ENCODE results near the gene GRM7. TPM values are rescaled to one million over a fixed set of nuclear protein-coding genes. Genes with fewer than 3 reads are reported as not detected.

GRM7 gene
- total RNA-seq, 4 donors from 2014 or later, result 0.39 TPM; not detected in 3

DNA sequence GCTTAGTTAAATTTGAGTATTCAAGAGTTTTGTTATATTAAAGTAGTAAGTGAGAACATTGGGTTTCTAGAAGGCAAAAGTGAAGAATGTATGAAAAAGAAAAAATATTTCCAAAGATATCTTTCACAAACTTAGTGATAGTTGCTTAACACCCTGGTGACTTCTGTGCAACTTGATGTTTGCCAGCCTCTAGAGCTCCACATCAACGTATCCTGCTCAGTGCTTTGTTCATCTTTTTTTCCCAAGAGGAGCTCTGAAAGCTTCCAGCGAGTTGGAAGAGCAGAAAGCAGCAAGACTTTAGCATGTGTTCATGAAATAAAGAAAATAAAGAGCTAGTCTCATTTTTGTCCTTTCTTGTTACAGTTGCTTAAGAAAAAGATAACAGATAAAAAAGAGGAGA, 225.5 kb downstream of the GRM7 start:
- Histone ChIP-seq H3K4me3 (no peak overlapping the region), H3K36me3 (no peaks in the 10 kb centered on the region), H3K9me3 (no peaks in the 10 kb centered on the region), H3K27ac (replicated peaks in 1 of 4) (no peak overlapping the region), H3K4me1 (no peaks in the 10 kb centered on the region), H3K27me3 (no peaks in the 10 kb centered on the region)
- WGBS, result 52% methylated on average over 2 of the region's 2 CpGs
- intact Hi-C loops (cut with DNase I), result loop anchor here (10.0 kb wide), 1 partner anchor 348 kb away; no protein-coding TSS in a partner anchor
- TF ChIP-seq POLR2A (IDR thresholded peaks at IDR 0.05; ENCODE audit: low read depth), result no peak
- TF ChIP-seq, protein P1, sequence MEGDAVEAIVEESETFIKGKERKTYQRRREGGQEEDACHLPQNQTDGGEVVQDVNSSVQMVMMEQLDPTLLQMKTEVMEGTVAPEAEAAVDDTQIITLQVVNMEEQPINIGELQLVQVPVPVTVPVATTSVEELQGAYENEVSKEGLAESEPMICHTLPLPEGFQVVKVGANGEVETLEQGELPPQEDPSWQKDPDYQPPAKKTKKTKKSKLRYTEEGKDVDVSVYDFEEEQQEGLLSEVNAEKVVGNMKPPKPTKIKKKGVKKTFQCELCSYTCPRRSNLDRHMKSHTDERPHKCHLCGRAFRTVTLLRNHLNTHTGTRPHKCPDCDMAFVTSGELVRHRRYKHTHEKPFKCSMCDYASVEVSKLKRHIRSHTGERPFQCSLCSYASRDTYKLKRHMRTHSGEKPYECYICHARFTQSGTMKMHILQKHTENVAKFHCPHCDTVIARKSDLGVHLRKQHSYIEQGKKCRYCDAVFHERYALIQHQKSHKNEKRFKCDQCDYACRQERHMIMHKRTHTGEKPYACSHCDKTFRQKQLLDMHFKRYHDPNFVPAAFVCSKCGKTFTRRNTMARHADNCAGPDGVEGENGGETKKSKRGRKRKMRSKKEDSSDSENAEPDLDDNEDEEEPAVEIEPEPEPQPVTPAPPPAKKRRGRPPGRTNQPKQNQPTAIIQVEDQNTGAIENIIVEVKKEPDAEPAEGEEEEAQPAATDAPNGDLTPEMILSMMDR (IDR thresholded peaks at IDR 0.05), result no peak
- TF ChIP-seq EP300 (IDR thresholded peaks at IDR 0.05), result no peak
- no peak for TF ChIP-seq POLR2AphosphoS5 (IDR thresholded peaks at IDR 0.05)
- no peak for DNase-seq (ENCODE audit: extremely low spot score)

DNA sequence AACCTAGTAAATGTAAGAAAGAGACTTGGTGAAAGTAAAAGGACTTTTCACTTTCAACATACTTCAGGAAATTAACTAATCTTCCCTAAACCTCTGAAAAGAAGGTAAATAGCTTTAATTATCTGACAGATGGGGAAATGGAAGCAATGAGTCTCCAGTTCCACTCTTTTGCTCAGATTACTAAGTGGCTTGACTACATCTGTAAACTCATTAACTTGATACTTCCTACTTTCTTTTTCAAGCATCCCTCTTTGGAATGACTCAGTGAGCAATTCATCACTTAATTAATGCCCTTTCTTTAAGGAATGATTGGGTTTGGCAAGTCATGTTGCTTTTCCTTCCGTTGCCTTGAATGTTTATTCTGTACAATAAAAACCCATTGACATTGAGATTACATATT, 234.2 kb downstream of the GRM7 start:
- no peaks in the 10 kb centered on the region for H3K36me3 ChIP-seq
- intact Hi-C loops (cut with DNase I), result no loop called here
- no peaks in the 10 kb centered on the region for H3K27me3 ChIP-seq
- no peak for DNase-seq (ENCODE audit: extremely low spot score)
- H3K27ac ChIP-seq (replicated peaks in 1 of 4), result no peak overlapping the region
- no peaks in the 10 kb centered on the region for H3K4me1 ChIP-seq
- 38% methylated on average over 1 of the region's 1 CpG for WGBS
- H3K9me3 ChIP-seq, result peaks cover 0 to 2% (median 0%) of the 10 kb centered on the region in 4 donors
- no peak overlapping the region for H3K4me3 ChIP-seq
- TF ChIP-seq, protein P1 (IDR thresholded peaks at IDR 0.05), result no peak

DNA sequence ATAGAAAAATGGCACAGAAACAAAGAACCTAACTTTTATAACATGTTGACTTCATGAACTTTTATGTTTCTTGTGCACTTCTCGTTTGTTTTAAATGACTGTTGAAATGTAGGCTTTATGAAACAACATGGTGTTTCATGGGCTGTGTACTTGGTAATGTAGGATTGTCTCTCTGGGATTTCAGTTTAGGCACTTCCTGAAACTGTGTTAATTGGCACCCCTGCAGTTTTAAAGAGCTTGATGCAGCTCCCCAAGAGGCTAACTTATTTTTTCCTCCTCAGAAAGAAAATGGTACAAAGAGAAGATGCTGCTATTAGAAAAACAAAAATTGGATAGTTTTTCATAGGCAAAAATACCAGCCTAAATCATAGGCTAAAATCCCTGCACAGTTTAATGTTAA, 239.2 kb downstream of the GRM7 start:
- peaks cover 0 to 2% (median 0%) of the 10 kb centered on the region in 4 donors for H3K9me3 ChIP-seq
- no peaks in the 10 kb centered on the region for H3K4me1 ChIP-seq
- DNase-seq (ENCODE audit: extremely low spot score), result no peak
- intact Hi-C loops (cut with DNase I), result no loop called here
- no peaks in the 10 kb centered on the region for H3K36me3 ChIP-seq
- H3K27ac ChIP-seq (replicated peaks in 1 of 4), result no peak overlapping the region
- WGBS, result 75% methylated on average over 1 of the region's 1 CpG
- no peak overlapping the region for H3K4me3 ChIP-seq
- no peak for TF ChIP-seq POLR2A (IDR thresholded peaks at IDR 0.05; ENCODE audit: low read depth)
- TF ChIP-seq EP300 (IDR thresholded peaks at IDR 0.05), result no peak
- TF ChIP-seq, protein P1 (IDR thresholded peaks at IDR 0.05), result no peak
- TF ChIP-seq POLR2AphosphoS5 (IDR thresholded peaks at IDR 0.05), result no peak
- no peaks in the 10 kb centered on the region for H3K27me3 ChIP-seq

DNA sequence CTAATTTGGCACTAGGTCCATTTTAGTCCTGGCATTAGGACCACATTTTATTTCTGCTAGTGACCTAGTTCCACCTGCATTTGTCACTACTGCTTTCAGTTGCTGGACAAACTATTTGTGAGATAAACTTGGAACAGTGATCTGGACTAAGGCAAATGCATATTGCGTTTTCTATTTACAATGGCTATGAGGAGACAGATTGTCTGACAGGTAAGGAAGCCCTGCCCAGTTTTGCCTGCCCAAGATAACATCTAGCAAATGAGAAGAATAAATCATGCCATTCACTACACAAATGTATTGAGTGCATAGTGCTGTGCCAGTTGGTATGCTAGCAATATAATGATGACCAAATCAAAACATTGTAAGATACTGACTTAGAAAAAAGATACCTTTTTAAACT, 245.7 kb downstream of the GRM7 start:
- H3K9me3 ChIP-seq, result no peaks in the 10 kb centered on the region
- intact Hi-C loops (cut with DNase I), result no loop called here

More for the DNA sequence above, 245.7 kb downstream of the GRM7 start:
- no peak for TF ChIP-seq POLR2AphosphoS5 (IDR thresholded peaks at IDR 0.05)
- no peak for TF ChIP-seq EP300 (IDR thresholded peaks at IDR 0.05)
- TF ChIP-seq, protein P1 (IDR thresholded peaks at IDR 0.05), result no peak
- TF ChIP-seq POLR2A (IDR thresholded peaks at IDR 0.05; ENCODE audit: low read depth), result no peak
- H3K27me3 ChIP-seq, result no peaks in the 10 kb centered on the region
- 42% methylated on average over 1 of the region's 1 CpG for WGBS
- no peak for DNase-seq (ENCODE audit: extremely low spot score)
- no peaks in the 10 kb centered on the region for H3K36me3 ChIP-seq
- H3K4me1 ChIP-seq, result peaks cover 0 to 6% (median 0%) of the 10 kb centered on the region in 4 donors
- no peak overlapping the region for H3K27ac ChIP-seq (replicated peaks in 1 of 4)
- H3K4me3 ChIP-seq, result no peak overlapping the region

Measured in esophagus muscularis mucosa (tissue), 4 donors.